ENCODE data around the gene TCOF1. TPM values are rescaled to one million over a fixed set of nuclear protein-coding genes. Genes with fewer than 3 reads are reported as not detected.

The TCOF1 gene
- total RNA-seq, 1 experiment from 2014 or later, result 109 TPM

DNA sequence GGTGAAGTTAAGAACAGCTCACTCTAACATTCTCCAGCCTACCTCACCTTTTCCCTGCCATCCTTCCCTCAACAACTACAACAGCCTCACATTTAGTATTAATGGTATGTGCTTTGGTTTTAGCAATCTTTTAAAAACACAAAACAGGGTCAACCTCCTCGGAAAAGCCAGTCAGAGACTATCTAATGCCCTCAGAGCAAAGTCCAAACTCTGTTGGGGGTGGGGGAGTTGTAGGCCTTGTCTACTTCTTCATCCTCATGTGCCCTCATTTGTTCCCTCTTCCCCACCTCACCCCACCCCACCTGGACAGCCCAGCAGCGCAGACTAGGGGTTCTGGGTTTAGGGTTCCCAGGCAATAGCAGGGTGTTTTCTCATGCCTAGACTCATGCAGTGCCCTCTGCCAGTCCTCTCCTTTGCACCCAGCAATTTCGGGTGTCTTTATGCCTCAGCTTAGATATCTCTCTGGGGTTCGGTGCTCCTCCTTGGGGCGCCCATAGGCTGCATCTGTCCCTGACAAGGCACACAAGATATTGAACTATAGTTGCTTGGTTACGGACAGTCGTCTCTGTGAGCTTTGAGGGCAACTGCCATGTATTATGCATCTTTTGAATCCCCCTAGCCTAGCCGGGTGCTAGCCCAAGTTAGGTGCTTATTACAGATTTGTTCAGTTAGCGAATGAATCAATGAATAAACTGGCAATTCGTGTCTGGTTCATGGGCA lies 762 bp upstream of the TCOF1 start:
- intact Hi-C loops (cut with micrococcal nuclease; ENCODE audit: unreplicated experiment), result loop anchor here (5.0 kb wide), 1 partner anchor 214 kb away; no protein-coding TSS in a partner anchor
- H3K9me3 ChIP-seq (ENCODE audit: low read depth, low read length, poor library complexity, severe bottlenecking), result no peaks in the 10 kb centered on the region
- BruUV-seq (replicated peaks), result no TSS peak
- peak overlapping the region; percentile 98 for H3K4me3 ChIP-seq (ENCODE audit: low read depth, low read length, poor library complexity, severe bottlenecking)
- ChIA-PET CTCF (no interaction called here), POLR2A (ENCODE audit: low non-redundant PET) (no interaction called here)
- H3K36me3 ChIP-seq (ENCODE audit: insufficient read depth, low read length, poor library complexity, severe bottlenecking), result peaks cover 10% of the 10 kb centered on the region
- peak overlapping the region; percentile 3 for H3K27ac ChIP-seq (ENCODE audit: low read depth, low read length, poor library complexity, severe bottlenecking)
- H3K27me3 ChIP-seq (replicated peaks; ENCODE audit: insufficient read depth, low read depth, low read length, poor library complexity), result no peaks in the 10 kb centered on the region
- no peak for DNase-seq (ENCODE audit: low spot score)
- H3K4me1 ChIP-seq (ENCODE audit: insufficient read depth, low read length, poor library complexity, severe bottlenecking), result peaks cover 8% of the 10 kb centered on the region
- TF ChIP-seq CTCF (conservative IDR thresholded peaks at IDR 0.05; ENCODE audit: low read depth, low read length) (no peak), EZH2 (IDR thresholded peaks at IDR 0.05; ENCODE audit: borderline replicate concordance, low read depth, low read length, poor library complexity, severe bottlenecking) (no peak)

- peak; percentile 43 for DNase-seq (ENCODE audit: low spot score)
- Histone ChIP-seq H3K4me3 (ENCODE audit: low read depth, low read length, poor library complexity, severe bottlenecking) (peak overlapping the region; percentile 98), H3K9me3 (ENCODE audit: low read depth, low read length, poor library complexity, severe bottlenecking) (no peaks in the 10 kb centered on the region), H3K27ac (ENCODE audit: low read depth, low read length, poor library complexity, severe bottlenecking) (peak overlapping the region; percentile 87), H3K36me3 (ENCODE audit: insufficient read depth, low read length, poor library complexity, severe bottlenecking) (peaks cover 24% of the 10 kb centered on the region), H3K27me3 (replicated peaks; ENCODE audit: insufficient read depth, low read depth, low read length, poor library complexity) (no peaks in the 10 kb centered on the region), H3K4me1 (ENCODE audit: insufficient read depth, low read length, poor library complexity, severe bottlenecking) (peaks cover 8% of the 10 kb centered on the region)
- intact Hi-C loops (cut with micrococcal nuclease; ENCODE audit: unreplicated experiment), result loop anchor here (5.0 kb wide), 1 partner anchor 216 kb away; no protein-coding TSS in a partner anchor
- ChIA-PET POLR2A (ENCODE audit: low non-redundant PET) (interaction anchor here (0.6 kb wide), 1 partner anchor 198 kb away, joined by 7 read pairs; no protein-coding TSS in a partner anchor), CTCF (no interaction called here)
- no peak for TF ChIP-seq CTCF (conservative IDR thresholded peaks at IDR 0.05; ENCODE audit: low read depth, low read length)
- TF ChIP-seq EZH2 (IDR thresholded peaks at IDR 0.05; ENCODE audit: borderline replicate concordance, low read depth, low read length, poor library complexity, severe bottlenecking), result no peak
- BruUV-seq (replicated peaks), result TSS peak; percentile 39
Observed at GRCh38 chr5:150358261-150359095, 981 bp downstream of the TCOF1 start.

DNA sequence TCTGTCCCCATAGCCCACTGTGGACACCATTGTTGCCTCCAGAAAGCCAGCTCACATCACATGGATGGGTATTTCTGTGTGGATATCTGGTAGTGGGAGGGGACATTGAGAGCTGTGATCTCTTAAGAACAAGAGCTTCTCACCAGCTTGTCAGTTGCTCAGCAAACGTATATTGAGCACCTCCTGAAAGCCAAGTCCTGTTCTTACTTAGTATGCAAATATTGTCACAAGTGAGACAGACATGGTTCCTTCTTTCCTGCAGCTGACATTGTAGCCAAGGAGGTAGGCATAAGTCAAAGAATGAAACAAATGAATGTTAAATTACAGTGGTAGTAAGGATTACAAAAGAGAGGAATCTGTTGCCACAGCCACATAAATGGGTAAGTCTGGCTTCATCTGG lies 3.8 kb downstream of the TCOF1 start:
- TF ChIP-seq CTCF (conservative IDR thresholded peaks at IDR 0.05; ENCODE audit: low read depth, low read length) (no peak), EZH2 (IDR thresholded peaks at IDR 0.05; ENCODE audit: borderline replicate concordance, low read depth, low read length, poor library complexity, severe bottlenecking) (no peak)
- Histone ChIP-seq H3K27me3 (replicated peaks; ENCODE audit: insufficient read depth, low read depth, low read length, poor library complexity) (no peaks in the 10 kb centered on the region), H3K9me3 (ENCODE audit: low read depth, low read length, poor library complexity, severe bottlenecking) (no peaks in the 10 kb centered on the region), H3K4me1 (ENCODE audit: insufficient read depth, low read length, poor library complexity, severe bottlenecking) (peaks cover 8% of the 10 kb centered on the region), H3K27ac (ENCODE audit: low read depth, low read length, poor library complexity, severe bottlenecking) (no peak overlapping the region), H3K36me3 (ENCODE audit: insufficient read depth, low read length, poor library complexity, severe bottlenecking) (peaks cover 44% of the 10 kb centered on the region), H3K4me3 (ENCODE audit: low read depth, low read length, poor library complexity, severe bottlenecking) (no peak overlapping the region)
- no TSS peak for BruUV-seq (replicated peaks)
- intact Hi-C loops (cut with micrococcal nuclease; ENCODE audit: unreplicated experiment), result no loop called here
- no peak for DNase-seq (ENCODE audit: low spot score)
- POLR2A ChIA-PET (ENCODE audit: low non-redundant PET), result no interaction called here
- CTCF ChIA-PET, result no interaction called here
